Inflammatory macrophage treated with lipopolysaccharide for 4 hours (primary cell): ENCODE measurements around the gene MARCHF4.

Experiments
- DNase-seq: peaks from one replicate; pipeline ENCODE4 v3.0.0-alpha.2; 2020

Gene MARCHF4

GRCh38 chr2:216348756-216349308 lies 23.5 kb downstream of the MARCHF4 start:
- DNase-seq: no peak

GRCh38 chr2:216346781-216347180 lies 25.5 kb downstream of the MARCHF4 start:
- no peak for DNase-seq

- no peak for DNase-seq
Measured at GRCh38 chr2:216345846-216346245, 26.4 kb downstream of the MARCHF4 start.

GRCh38 chr2:216344950-216345300 lies 27.4 kb downstream of the MARCHF4 start:
- no peak for DNase-seq

- DNase-seq: no peak
Measured at GRCh38 chr2:216344206-216344949, 27.9 kb downstream of the MARCHF4 start.

GRCh38 chr2:216343221-216343980 lies 28.9 kb downstream of the MARCHF4 start:
- no peak for DNase-seq

GRCh38 chr2:216341121-216341520 lies 31.2 kb downstream of the MARCHF4 start:
- DNase-seq: no peak

GRCh38 chr2:216340280-216340631 lies 32.0 kb downstream of the MARCHF4 start:
- DNase-seq: no peak

GRCh38 chr2:216339456-216340279 lies 32.6 kb downstream of the MARCHF4 start:
- DNase-seq: no peak

- no peak for DNase-seq
Measured at GRCh38 chr2:216335252-216335651, 37.0 kb downstream of the MARCHF4 start.

GRCh38 chr2:216328347-216328746 lies 43.9 kb downstream of the MARCHF4 start:
- DNase-seq: no peak

GRCh38 chr2:216327447-216327935 lies 44.8 kb downstream of the MARCHF4 start:
- DNase-seq: no peak
